Body of pancreas (tissue), 4 donors: ENCODE results near the gene NCAN.

Experiments used
- POLR2A ChIP-seq, 3 donors: fragments of 450-650 bp; IDR thresholded peaks; one replicate each; pipeline ENCODE4 v1.6.1; 2016; ENCODE audit warnings: antibody characterized with exemption in 3 of 3, mild to moderate bottlenecking in 2 of 3
- TF ChIP-seq, protein P1 (sequence below), 7 experiments: fragments of 450-650 bp in 4 of 7; fragments of 200-600 bp in 3 of 7; sonication (generic) in 3 of 7; IDR thresholded peaks; one replicate each; pipeline ENCODE4 v1.5.1; 2016 to 2019; ENCODE audit warnings: antibody characterized with exemption in 7 of 7

DNA sequence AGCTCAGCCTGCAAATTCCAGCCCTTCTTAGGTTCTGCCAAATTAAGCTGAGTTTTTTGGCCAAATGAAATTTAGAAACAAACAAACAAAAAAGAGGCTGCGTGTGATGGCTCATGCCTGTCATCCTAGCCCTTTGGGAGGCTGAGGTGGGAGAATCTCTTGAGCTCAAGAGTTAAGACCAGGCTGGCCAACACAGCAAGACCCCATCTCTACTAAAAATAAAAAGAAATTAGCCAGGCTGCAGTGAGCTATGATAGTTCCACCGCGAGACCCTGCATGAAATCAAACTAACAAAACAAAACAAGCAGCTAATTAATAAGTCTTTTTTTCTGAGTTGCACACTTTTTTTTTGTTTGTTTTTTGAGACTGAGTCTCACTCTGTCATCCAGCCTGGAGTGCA is 17.9 kb downstream of the NCAN start:
- TF ChIP-seq, protein P1, sequence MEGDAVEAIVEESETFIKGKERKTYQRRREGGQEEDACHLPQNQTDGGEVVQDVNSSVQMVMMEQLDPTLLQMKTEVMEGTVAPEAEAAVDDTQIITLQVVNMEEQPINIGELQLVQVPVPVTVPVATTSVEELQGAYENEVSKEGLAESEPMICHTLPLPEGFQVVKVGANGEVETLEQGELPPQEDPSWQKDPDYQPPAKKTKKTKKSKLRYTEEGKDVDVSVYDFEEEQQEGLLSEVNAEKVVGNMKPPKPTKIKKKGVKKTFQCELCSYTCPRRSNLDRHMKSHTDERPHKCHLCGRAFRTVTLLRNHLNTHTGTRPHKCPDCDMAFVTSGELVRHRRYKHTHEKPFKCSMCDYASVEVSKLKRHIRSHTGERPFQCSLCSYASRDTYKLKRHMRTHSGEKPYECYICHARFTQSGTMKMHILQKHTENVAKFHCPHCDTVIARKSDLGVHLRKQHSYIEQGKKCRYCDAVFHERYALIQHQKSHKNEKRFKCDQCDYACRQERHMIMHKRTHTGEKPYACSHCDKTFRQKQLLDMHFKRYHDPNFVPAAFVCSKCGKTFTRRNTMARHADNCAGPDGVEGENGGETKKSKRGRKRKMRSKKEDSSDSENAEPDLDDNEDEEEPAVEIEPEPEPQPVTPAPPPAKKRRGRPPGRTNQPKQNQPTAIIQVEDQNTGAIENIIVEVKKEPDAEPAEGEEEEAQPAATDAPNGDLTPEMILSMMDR (IDR thresholded peaks at IDR 0.05): no peak
- no peak for TF ChIP-seq POLR2A (IDR thresholded peaks at IDR 0.05)
